Fibroblast of the aortic adventitia (primary cell): ENCODE data around the gene COL1A1. TPM values are rescaled to one million over a fixed set of nuclear protein-coding genes. Genes with fewer than 3 reads are reported as not detected.

Experiments
- DNase-seq: peaks from one replicate; pipeline ENCODE4 v3.0.0-alpha.2; 2010; ENCODE audit warnings: low read depth
- H3K4me3 ChIP-seq: 2 replicates; pipeline ENCODE4 v1.5.1; 2011; ENCODE audit warnings: low read depth, mild to moderate bottlenecking, control low read depth, low read length, moderate library complexity
- CTCF ChIP-seq: IDR thresholded peaks from 2 replicates; pipeline ENCODE4 v1.5.1; 2011; ENCODE audit warnings: mild to moderate bottlenecking, low read length, control low read depth, inconsistent platforms; ENCODE audit not compliant: insufficient read depth
- total RNA-seq: library from RNA; depleted of rRNA; stranded (reverse); fragments of >200 nt; gene quantifications from 2 replicates; pipeline ENCODE4 v1.2.3, GENCODE V29; 2012; ENCODE audit warnings: low replicate concordance

Gene COL1A1
- total RNA-seq, 1 donor, result 2,633 TPM

DNA sequence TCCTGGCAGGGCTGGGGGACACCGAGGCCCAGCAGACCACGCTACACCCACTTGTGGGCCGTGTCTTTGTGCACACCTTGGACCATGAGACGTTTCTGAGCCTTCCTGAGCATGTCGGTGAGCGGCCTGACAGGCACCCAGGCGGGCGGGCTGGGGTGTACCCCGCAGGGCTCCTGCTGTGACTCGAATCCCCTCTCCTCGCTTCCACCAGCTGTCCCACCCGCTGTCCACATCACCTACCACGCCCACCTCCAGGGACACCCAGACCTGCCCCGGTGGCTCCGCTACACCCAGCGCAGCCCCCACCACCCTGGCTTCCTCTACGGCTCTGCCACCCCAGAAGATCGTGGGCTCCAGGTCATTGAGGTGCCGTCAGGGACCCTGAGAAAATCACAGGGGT lies 34.1 kb downstream of the COL1A1 start:
- DNase-seq, result no peak
- no peak for TF ChIP-seq CTCF
- no peak overlapping the region for H3K4me3 ChIP-seq

- DNase-seq, result no peak
- H3K4me3 ChIP-seq, result no peak overlapping the region
- no peak for TF ChIP-seq CTCF
Measured at GRCh38 chr17:50166518-50167181, 34.8 kb downstream of the COL1A1 start.

DNA sequence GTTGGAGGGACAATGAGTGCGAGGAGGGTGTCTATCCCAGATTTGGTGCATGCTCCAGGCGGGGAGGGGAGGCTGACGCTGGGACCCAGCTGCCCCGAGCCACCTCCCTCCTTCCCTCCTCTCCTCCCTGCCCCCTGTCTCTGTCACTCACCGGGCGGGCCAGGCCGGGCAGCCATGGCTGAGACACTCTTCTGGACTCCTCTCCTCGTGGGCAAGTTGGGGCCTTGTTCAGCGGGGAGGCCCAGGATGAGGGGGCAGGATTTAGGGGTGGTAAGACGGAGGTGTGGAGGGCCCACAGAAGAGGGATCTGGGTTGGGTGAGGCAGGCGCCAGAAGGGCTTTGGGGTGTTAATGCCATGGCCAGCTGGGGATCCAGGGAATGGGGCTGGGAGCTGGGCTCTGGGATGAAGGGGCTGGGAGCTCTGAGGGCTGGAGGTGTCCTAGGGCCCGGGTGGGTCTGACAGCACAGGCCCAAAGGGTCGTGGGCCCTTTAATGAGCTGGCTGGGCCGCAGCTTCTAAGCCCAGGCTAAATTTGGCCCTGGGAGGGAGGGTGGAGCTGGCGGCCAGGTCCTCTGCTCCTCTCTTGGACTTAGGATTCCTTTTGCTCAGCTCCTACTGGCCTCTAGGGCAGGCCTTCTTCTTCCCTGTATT lies 35.4 kb downstream of the COL1A1 start, which contains the start of gene SGCA:
SGCA (plus strand) TSS at position 139 of the 651 bp plus-strand sequence; CDS start at position 175, 36 bp downstream.
- peak; percentile 14 for TF ChIP-seq CTCF
- peak; percentile 38 for DNase-seq
- no peak within 1 kb of the TSS for H3K4me3 ChIP-seq

DNA sequence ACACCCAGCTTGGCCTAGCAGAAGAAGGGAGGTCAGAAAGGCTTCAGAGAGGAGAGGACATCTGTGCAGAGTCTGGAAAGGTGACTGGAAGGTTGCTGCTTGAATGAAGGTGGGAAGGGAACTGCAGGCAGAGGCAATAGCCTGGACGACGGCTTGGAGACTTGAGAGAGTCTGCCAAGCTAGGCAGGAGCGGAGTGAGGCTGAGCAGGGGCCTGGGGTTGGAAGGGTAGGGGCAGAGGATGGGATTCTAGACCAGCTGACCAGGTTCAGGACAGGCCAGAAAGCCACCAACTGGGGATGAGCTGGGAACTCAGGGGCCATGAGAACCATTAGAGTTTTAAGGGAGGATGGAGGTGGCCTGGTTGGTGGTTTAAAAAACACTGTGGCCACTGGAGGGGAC lies 36.0 kb downstream of the COL1A1 start:
- DNase-seq, result no peak
- no peak overlapping the region for H3K4me3 ChIP-seq
- no peak for TF ChIP-seq CTCF

DNA sequence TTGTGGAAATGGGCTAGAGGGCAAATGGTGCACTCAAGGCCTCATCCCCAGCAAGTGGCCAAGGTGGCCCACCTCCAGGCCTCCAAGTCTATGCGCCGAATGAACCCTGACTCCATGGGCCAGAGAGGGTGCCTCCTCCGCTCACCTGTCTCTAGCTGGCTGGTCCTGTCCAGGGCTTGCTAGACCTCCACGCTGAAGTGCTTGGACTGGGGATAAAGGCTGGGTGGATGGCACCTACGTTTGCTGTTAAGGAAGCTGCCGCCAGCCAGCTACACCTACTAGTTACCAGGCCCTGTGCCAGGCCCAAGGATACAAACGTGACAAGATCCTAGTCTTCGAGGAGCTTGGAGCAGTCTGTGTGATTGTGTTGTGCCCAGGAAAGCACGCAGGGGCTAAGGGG lies 36.4 kb downstream of the COL1A1 start:
- no peak for TF ChIP-seq CTCF
- no peak for DNase-seq
- H3K4me3 ChIP-seq, result no peak overlapping the region

DNA sequence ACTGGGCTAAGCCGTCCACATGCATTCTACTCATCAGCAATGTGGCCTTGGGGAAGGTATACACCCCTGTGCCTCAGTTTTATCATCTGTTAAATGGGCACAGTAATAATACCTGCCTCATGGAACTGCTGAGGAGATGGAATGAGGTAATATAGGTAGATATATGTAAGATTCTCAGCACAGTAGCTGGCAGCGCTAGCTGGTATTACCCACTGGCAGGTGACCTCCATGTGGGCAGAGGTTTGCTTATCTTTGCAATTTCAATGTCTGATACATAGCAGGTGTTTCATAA lies 36.8 kb downstream of the COL1A1 start:
- TF ChIP-seq CTCF, result no peak
- H3K4me3 ChIP-seq, result no peak overlapping the region
- no peak for DNase-seq
